HCT116 (cell line): Measurements from ENCODE around the gene SMDT1. TPM values are rescaled to one million over a fixed set of nuclear protein-coding genes. Genes with fewer than 3 reads are reported as not detected.
A peak's percentile ranks its signal among the peaks of the same experiment; 100 is the strongest.

Source experiments
- ATAC-seq: fragments of 200-7000 bp; cut with Tn5 transposase; 2 replicates; pipeline ENCODE4 v1.9.1; 2020; ENCODE audit warnings: mild to moderate bottlenecking, moderate library complexity
- Bru-seq: library from RNA; stranded (reverse); fragments of 400-500 nt; gene quantifications from one replicate; lab custom pipeline; 2021; lab: Mats Ljungman, UMichigan
- BruChase-seq, 2 experiments: library from RNA; stranded (reverse); fragments of 400-500 nt; gene quantifications; one replicate each; lab custom pipeline; 2021; lab: Mats Ljungman, UMichigan
- BruUV-seq: library from RNA; stranded (reverse); fragments of 400-500 nt; replicated peaks from 2 replicates; lab custom pipeline; 2021; lab: Mats Ljungman, UMichigan
- CTCF ChIA-PET: fragments of 300-600 bp; sonication (Branson Sonifier 250); formaldehyde crosslinking; loops from one replicate; lab custom pipeline; 2021; ENCODE audit warnings: antibody characterized with exemption; lab: Charles Lee
- POLR2A ChIA-PET: fragments of 300-600, 350-600 bp; sonication (Branson Sonifier 250); formaldehyde crosslinking; loops from one replicate; lab custom pipeline; 2021; ENCODE audit warnings: antibody characterized with exemption; lab: Charles Lee
- RAD21 ChIA-PET, 2 experiments: fragments of 300-600 bp; sonication (Branson Sonifier 250); formaldehyde crosslinking; loops; one replicate each; lab custom pipeline; 2023; ENCODE audit warnings: low total read pairs in 2 of 2; ENCODE audit not compliant: uncharacterized antibody in 2 of 2, unreplicated experiment in 2 of 2, low non-redundant PET in 1 of 2; lab: Charles Lee
- DNase-seq: peaks from one replicate; pipeline ENCODE4 v3.0.0-alpha.2; 2010; ENCODE audit warnings: low read depth, low spot score
- H2AFZ ChIP-seq: fragments of 200-600 bp; shearing (Covaris generic), sonication (generic); 2 replicates; pipeline ENCODE4 v1.6.1; 2017; ENCODE audit warnings: low read depth, mixed run types, mixed read lengths, antibody characterized with exemption, low read length; ENCODE audit not compliant: poor library complexity, severe bottlenecking
- H3K27ac ChIP-seq: 2 replicates; pipeline ENCODE4 v1.5.1; 2012; ENCODE audit warnings: low read depth, low read length
- H3K27me3 ChIP-seq: fragments of 200-600 bp; sonication (generic); 2 replicates; pipeline ENCODE4 v1.6.1; 2016; ENCODE audit warnings: mixed run types, low read length, mixed read lengths; ENCODE audit not compliant: insufficient read depth
- H3K36me3 ChIP-seq, 2 experiments: fragments of 200-500 bp in 1 of 2; fragments of 200-600 bp in 1 of 2; sonication (Bioruptor generic) in 1 of 2; sonication (generic) in 1 of 2; 2 replicates each; pipeline versions ENCODE4 v1.5.1 to v1.6.1; 2014 to 2016; ENCODE audit warnings: low read length in 2 of 2, inconsistent platforms in 1 of 2, mixed read lengths in 1 of 2, mixed run types in 1 of 2; ENCODE audit not compliant: insufficient read depth in 2 of 2, control insufficient read depth in 1 of 2
- H3K4me1 ChIP-seq, 2 experiments: fragments of 200-600 bp in 1 of 2; sonication (generic) in 1 of 2; 2 replicates each; pipeline versions ENCODE4 v1.5.1 to v1.6.1; 2012 to 2017; ENCODE audit warnings: low read length in 2 of 2, inconsistent platforms in 1 of 2, mild to moderate bottlenecking in 1 of 2, mixed read lengths in 1 of 2, mixed run types in 1 of 2, moderate library complexity in 1 of 2; ENCODE audit not compliant: insufficient read depth in 2 of 2, control insufficient read depth in 1 of 2
- H3K4me2 ChIP-seq: fragments of 200-600 bp; sonication (generic); 2 replicates; pipeline ENCODE4 v1.6.1; 2017; ENCODE audit warnings: mixed run types, low read length, mixed read lengths
- H3K4me3 ChIP-seq, 2 experiments: fragments of 200-600 bp in 1 of 2; sonication (generic) in 1 of 2; replicated peaks in 1 of 2; 2 replicates each; pipeline ENCODE4 v1.5.1; 2011 to 2016; ENCODE audit warnings: low read length in 2 of 2, control low read depth in 1 of 2, low read depth in 1 of 2, mild to moderate bottlenecking in 1 of 2, mixed read lengths in 1 of 2, mixed run types in 1 of 2
- H3K79me2 ChIP-seq: fragments of 200-600 bp; sonication (generic); 2 replicates; pipeline ENCODE4 v1.6.1; 2017; ENCODE audit warnings: mild to moderate bottlenecking, mixed run types, low read length, moderate library complexity, mixed read lengths; ENCODE audit not compliant: insufficient read depth
- H3K9ac ChIP-seq: fragments of 200-600 bp; sonication (generic); 2 replicates; pipeline ENCODE4 v1.6.1; 2016; ENCODE audit warnings: low read length, mixed read lengths
- H3K9me2 ChIP-seq: fragments of 200-600 bp; sonication (generic), shearing (Covaris generic); 2 replicates; pipeline ENCODE4 v1.6.1; 2017; ENCODE audit warnings: mixed run types, mild to moderate bottlenecking, moderate library complexity; ENCODE audit not compliant: insufficient read depth
- H3K9me3 ChIP-seq, 2 experiments: fragments of 200-500 bp in 1 of 2; fragments of 200-600 bp in 1 of 2; sonication (Bioruptor generic) in 1 of 2; sonication (generic) in 1 of 2; 2 replicates each; pipeline ENCODE4 v1.6.1; 2014 to 2017; ENCODE audit warnings: low read length in 2 of 2, mixed read lengths in 2 of 2, inconsistent platforms in 1 of 2, low read depth in 1 of 2, mild to moderate bottlenecking in 1 of 2, mixed run types in 1 of 2, moderate library complexity in 1 of 2; ENCODE audit not compliant: control insufficient read depth in 1 of 2, insufficient read depth in 1 of 2
- H4K20me1 ChIP-seq: fragments of 200-600 bp; sonication (generic), shearing (Covaris generic); 2 replicates; pipeline ENCODE4 v1.6.1; 2017; ENCODE audit warnings: mixed run types, mild to moderate bottlenecking, moderate library complexity; ENCODE audit not compliant: insufficient read depth
- CBX3 ChIP-seq: IDR thresholded peaks from 2 replicates; pipeline ENCODE4 v1.6.1; 2012; ENCODE audit warnings: low read depth
- CEBPB ChIP-seq: IDR thresholded peaks from 2 replicates; pipeline ENCODE4 v1.6.1; 2012; ENCODE audit warnings: low read depth
- EGR1 ChIP-seq: IDR thresholded peaks from 2 replicates; pipeline ENCODE4 v1.6.1; 2012; ENCODE audit warnings: low read depth
- MAX ChIP-seq: IDR thresholded peaks from 2 replicates; pipeline ENCODE4 v1.6.1; 2012
- POLR2A ChIP-seq: IDR thresholded peaks from 2 replicates; pipeline ENCODE4 v1.7.0; 2011; ENCODE audit warnings: borderline replicate concordance; ENCODE audit not compliant: insufficient read depth, insufficient read length; ENCODE audit errors: extremely low read depth
- POLR2AphosphoS5 ChIP-seq: IDR thresholded peaks from 2 replicates; pipeline ENCODE4 v1.6.1; 2011; ENCODE audit warnings: mild to moderate bottlenecking, low read depth, low read length, moderate library complexity
- SIN3A ChIP-seq: IDR thresholded peaks from 2 replicates; pipeline ENCODE4 v1.6.1; 2012; ENCODE audit warnings: low read depth
- SP1 ChIP-seq: IDR thresholded peaks from 2 replicates; pipeline ENCODE4 v1.6.1; 2012; ENCODE audit warnings: low read depth
- TCF7L2 ChIP-seq: IDR thresholded peaks from 2 replicates; pipeline ENCODE4 v1.7.0; 2011; ENCODE audit warnings: borderline replicate concordance, inconsistent platforms; ENCODE audit not compliant: insufficient read depth, insufficient read length; ENCODE audit errors: extremely low read depth
- YY1 ChIP-seq: IDR thresholded peaks from 2 replicates; pipeline ENCODE4 v1.6.1; 2011; ENCODE audit warnings: low read length, low read depth, moderate library complexity, mild to moderate bottlenecking; ENCODE audit not compliant: insufficient replicate concordance; ENCODE audit errors: extremely low read depth
- ZBTB33 ChIP-seq: IDR thresholded peaks from 2 replicates; pipeline ENCODE4 v1.6.1; 2011; ENCODE audit warnings: mild to moderate bottlenecking, low read length, moderate library complexity; ENCODE audit not compliant: insufficient replicate concordance; ENCODE audit errors: extremely low read depth
- ZFX ChIP-seq: fragments of 450-650 bp; IDR thresholded peaks from 2 replicates; pipeline ENCODE4 v1.6.1; 2017
- ZNF274 ChIP-seq: fragments of 200-500 bp; sonication (Bioruptor generic); IDR thresholded peaks from 2 replicates; pipeline ENCODE4 v1.6.1; 2014; ENCODE audit warnings: mild to moderate bottlenecking, low read depth, low read length, inconsistent platforms
- intact Hi-C: fragments of 100-400 bp; cut with micrococcal nuclease; formaldehyde crosslinking; loops from 2 replicates; pipeline ENCODE4 v1.10.0; 2022
- long read RNA-seq: library from polyadenylated mRNA; unstranded; transcript quantifications from one replicate; pipeline ENCODE4 v2.0.0, GENCODE V29; 2021; ENCODE audit not compliant: unreplicated experiment
- polyA plus RNA-seq: library from polyadenylated mRNA; unstranded; fragments of >200 nt; gene quantifications from 2 replicates; pipeline ENCODE4 v1.2.1, GENCODE V29; 2012; ENCODE audit warnings: missing spikeins
- total RNA-seq: library from RNA; stranded (reverse); gene quantifications from one replicate; pipeline ENCODE4 v1.2.1, GENCODE V29; 2021; ENCODE audit not compliant: unreplicated experiment

The SMDT1 gene, protein sequence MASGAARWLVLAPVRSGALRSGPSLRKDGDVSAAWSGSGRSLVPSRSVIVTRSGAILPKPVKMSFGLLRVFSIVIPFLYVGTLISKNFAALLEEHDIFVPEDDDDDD
- 51.9 TPM for total RNA-seq
- 67.3 and 75.2 TPM in 2 replicates for polyA plus RNA-seq
- percentile 83 among the genes with signal in this experiment for Bru-seq, nascent RNA
- percentile 83 among the genes with signal in this experiment for BruChase-seq, experiment 1, labeled RNA remaining after a 6-hour chase
- BruChase-seq, experiment 2, labeled RNA remaining after a 2-hour chase, result percentile 73 among the genes with signal in this experiment
- long read RNA-seq, transcript SMDT1-201 (3 exons, 1,567 nt), result major isoform, 32 of 40 reads
- long read RNA-seq, partial matches to known transcripts, result 6 of 40 reads
- long read RNA-seq, other reads (novel, unspliced or antisense), result 0 of 40 reads

GRCh38 chr22:42079319-42080251 lies at the start of gene SMDT1:
Gene SMDT1 (plus strand): TSS chr22:42079700. CDS start chr22:42079769, 69 bp downstream.
- no peak for TF ChIP-seq ZNF274
- TF ChIP-seq ZBTB33, result peak; percentile 93
- no peak for TF ChIP-seq CBX3
- TF ChIP-seq SIN3A, result peak; percentile 45
- TF ChIP-seq CEBPB, result no peak
- TF ChIP-seq TCF7L2, result peak; percentile 87
- TF ChIP-seq MAX, result peak; percentile 95
- TF ChIP-seq EGR1, result peak; percentile 49; the same call in 1 of the 2 replicates
- peak; percentile 95 for TF ChIP-seq SP1
- peak; percentile 67 for TF ChIP-seq POLR2A
- peak; percentile 82 for TF ChIP-seq ZFX
- peak; percentile 88 for TF ChIP-seq YY1
- peak; percentile 87 for TF ChIP-seq POLR2AphosphoS5

More at GRCh38 chr22:42079319-42080251, at the start of gene SMDT1:
- RAD21 ChIA-PET, result no interaction called here
- BruUV-seq, result TSS peak; percentile 63
- H3K9me3 ChIP-seq, result no peaks in the 10 kb centered on the region
- ATAC-seq (peak; percentile 93), DNase-seq (peak; percentile 97)
- H3K27ac ChIP-seq, result peak within 1 kb of the TSS; percentile 73
- peak within 1 kb of the TSS; percentile 70 for H3K9ac ChIP-seq
- H4K20me1 ChIP-seq, result no peaks in the 10 kb centered on the region
- no peak within 1 kb of the TSS for H2AFZ ChIP-seq
- POLR2A ChIA-PET, result interaction anchor here (0.6 to 3.8 kb wide), 5 partner anchors 8 to 290 kb away, joined by 3 to 27 read pairs (median 4); partner anchors contain the start of genes NAGA and NDUFA6
- peaks cover 3% of the 10 kb centered on the region for H3K79me2 ChIP-seq
- H3K9me2 ChIP-seq, result no peaks in the 10 kb centered on the region
- H3K4me2 ChIP-seq, result peak within 1 kb of the TSS; percentile 87
- H3K36me3 ChIP-seq, result peaks cover 0 to 5% of the 10 kb centered on the region in 2 experiments; a peak in 1 of 4 replicates
- intact Hi-C loops, result no loop called here
- peaks cover 12 to 19% of the 10 kb centered on the region in 2 experiments for H3K4me1 ChIP-seq
- CTCF ChIA-PET, result interaction anchor here (1.0 to 1.6 kb wide), 4 partner anchors 9 to 382 kb away, joined by 3 to 7 read pairs (median 3); partner anchors contain the start of genes NAGA and NDUFA6
- H3K4me3 ChIP-seq, result peak within 1 kb of the TSS; percentile 68 to 69
- H3K27me3 ChIP-seq, result no peaks in the 10 kb centered on the region
